HepG2 (cell line): Measurements from ENCODE around the gene MED9. TPM values are rescaled to one million over a fixed set of nuclear protein-coding genes. Genes with fewer than 3 reads are reported as not detected.

Experiments used
- AKAP8 ChIP-seq: sonication (generic); formaldehyde crosslinking; IDR thresholded peaks from 2 replicates; pipeline ENCODE4 v1.5.1; 2020; ENCODE audit warnings: mild to moderate bottlenecking, missing genetic modification reagents
- CAMTA2 ChIP-seq: sonication (generic); formaldehyde crosslinking; IDR thresholded peaks from 2 replicates; pipeline ENCODE4 v1.4.0; 2020; ENCODE audit warnings: mild to moderate bottlenecking, missing genetic modification reagents, borderline replicate concordance
- DNMT3B ChIP-seq: conservative IDR thresholded peaks from 2 replicates; pipeline ENCODE4 v1.6.1; 2016; ENCODE audit warnings: missing biosample characterization, control low read depth
- HNF4A ChIP-seq: sonication (generic); formaldehyde crosslinking; IDR thresholded peaks from 2 replicates; pipeline ENCODE4 v1.4.0; 2020; ENCODE audit warnings: missing genetic modification reagents
- HOXD1 ChIP-seq: sonication (generic); formaldehyde crosslinking; IDR thresholded peaks from 2 replicates; pipeline ENCODE4 v1.5.0; 2020; ENCODE audit warnings: missing genetic modification reagents
- KAT8 ChIP-seq: IDR thresholded peaks from 2 replicates; pipeline ENCODE4 v1.6.1; 2016; ENCODE audit warnings: missing genetic modification reagents, missing compliant biosample characterization
- MXD4 ChIP-seq: IDR thresholded peaks from 2 replicates; pipeline ENCODE4 v1.6.1; 2016; ENCODE audit warnings: mild to moderate bottlenecking, missing biosample characterization, missing genetic modification reagents
- ONECUT2 ChIP-seq: sonication (generic); formaldehyde crosslinking; IDR thresholded peaks from 2 replicates; pipeline ENCODE4 v1.4.0; 2020; ENCODE audit warnings: missing genetic modification reagents
- PHF5A ChIP-seq: IDR thresholded peaks from one replicate; pipeline ENCODE4 v1.6.1; 2018; ENCODE audit warnings: low read depth, missing genetic modification reagents; ENCODE audit not compliant: unreplicated experiment
- PRPF4 ChIP-seq: fragments of 200-400 bp; formaldehyde crosslinking; IDR thresholded peaks from 2 replicates; pipeline ENCODE4 v1.6.1; 2016; ENCODE audit warnings: low read length, low read depth; ENCODE audit not compliant: poor library complexity, severe bottlenecking
- RFXAP ChIP-seq: sonication (generic); formaldehyde crosslinking; IDR thresholded peaks from 2 replicates; pipeline ENCODE4 v1.4.0; 2020; ENCODE audit warnings: missing genetic modification reagents, borderline replicate concordance
- TEF ChIP-seq: sonication (generic); formaldehyde crosslinking; IDR thresholded peaks from 2 replicates; pipeline ENCODE4 v1.5.0; 2020; ENCODE audit warnings: missing genetic modification reagents
- TERF1 ChIP-seq: sonication (generic); formaldehyde crosslinking; IDR thresholded peaks from 2 replicates; pipeline ENCODE4 v1.8.0; 2022; ENCODE audit warnings: mild to moderate bottlenecking, missing genetic modification reagents, moderate library complexity
- ZBTB2 ChIP-seq: sonication (generic); formaldehyde crosslinking; IDR thresholded peaks from 2 replicates; pipeline ENCODE4 v1.8.0; 2022; ENCODE audit warnings: low read depth, missing genetic modification reagents
- ZNF124 ChIP-seq: sonication (generic); formaldehyde crosslinking; IDR thresholded peaks from 2 replicates; pipeline ENCODE4 v1.4.0; 2020; ENCODE audit warnings: missing genetic modification reagents
- ZNF232 ChIP-seq: sonication (generic); formaldehyde crosslinking; IDR thresholded peaks from 2 replicates; pipeline ENCODE4 v1.4.0; 2020; ENCODE audit warnings: missing genetic modification reagents, borderline replicate concordance
- ZNF44 ChIP-seq: sonication (generic); formaldehyde crosslinking; IDR thresholded peaks from 2 replicates; pipeline ENCODE4 v1.5.1; 2020; ENCODE audit warnings: mild to moderate bottlenecking, missing genetic modification reagents
- ZNF556 ChIP-seq: sonication (generic); formaldehyde crosslinking; IDR thresholded peaks from 2 replicates; pipeline ENCODE4 v1.4.0; 2020; ENCODE audit warnings: mild to moderate bottlenecking, missing genetic modification reagents, borderline replicate concordance
- ZNF562 ChIP-seq: sonication (generic); formaldehyde crosslinking; IDR thresholded peaks from 2 replicates; pipeline ENCODE4 v1.8.0; 2022; ENCODE audit warnings: missing genetic modification reagents, borderline replicate concordance
- ZNF660 ChIP-seq: sonication (generic); formaldehyde crosslinking; IDR thresholded peaks from 2 replicates; pipeline ENCODE4 v1.5.1; 2020; ENCODE audit warnings: mild to moderate bottlenecking, low read depth, missing genetic modification reagents, borderline replicate concordance
- ZNF770 ChIP-seq: sonication (generic); formaldehyde crosslinking; IDR thresholded peaks from 2 replicates; pipeline ENCODE4 v1.5.0; 2020; ENCODE audit warnings: mild to moderate bottlenecking, missing genetic modification reagents
- ZNF782 ChIP-seq: sonication (generic); formaldehyde crosslinking; IDR thresholded peaks from 2 replicates; pipeline ENCODE4 v1.4.0; 2020; ENCODE audit warnings: missing genetic modification reagents, mild to moderate bottlenecking, borderline replicate concordance
- polyA plus RNA-seq, 8 experiments: library from polyadenylated mRNA; depleted of rRNA in 3 of 8; stranded (reverse) in 7 of 8; unstranded in 1 of 8; fragments of >200 nt; fragmentation: Illumina TruSeq in 4 of 8; extraction: Trizol in 4 of 8; gene quantifications; 2 replicates each; pipeline versions ENCODE4 v1.2.1 to v1.2.3, GENCODE V29; 2011 to 2016; ENCODE audit warnings: low read depth in 4 of 8, missing spikeins in 1 of 8, mixed read lengths in 1 of 8; ENCODE audit not compliant: insufficient read depth in 1 of 8
- total RNA-seq, 5 experiments: library from RNA; depleted of rRNA; stranded (reverse); fragments of >200 nt; fragmentation: Illumina TruSeq; extraction: Trizol; gene quantifications; 2 replicates each; pipeline ENCODE4 v1.2.3, GENCODE V29; 2016; ENCODE audit warnings: low read depth in 1 of 5
- TF ChIP-seq, protein P1 (sequence below): sonication (generic); formaldehyde crosslinking; IDR thresholded peaks from 2 replicates; pipeline ENCODE4 v1.4.0; 2020; ENCODE audit warnings: missing genetic modification reagents

Gene MED9
- total and polyA plus RNA-seq, 2 of the 13 experiments (the other 11 are each of a cell fraction or from before 2014, with no cell fraction given), result 11.9 to 15.1 TPM

DNA sequence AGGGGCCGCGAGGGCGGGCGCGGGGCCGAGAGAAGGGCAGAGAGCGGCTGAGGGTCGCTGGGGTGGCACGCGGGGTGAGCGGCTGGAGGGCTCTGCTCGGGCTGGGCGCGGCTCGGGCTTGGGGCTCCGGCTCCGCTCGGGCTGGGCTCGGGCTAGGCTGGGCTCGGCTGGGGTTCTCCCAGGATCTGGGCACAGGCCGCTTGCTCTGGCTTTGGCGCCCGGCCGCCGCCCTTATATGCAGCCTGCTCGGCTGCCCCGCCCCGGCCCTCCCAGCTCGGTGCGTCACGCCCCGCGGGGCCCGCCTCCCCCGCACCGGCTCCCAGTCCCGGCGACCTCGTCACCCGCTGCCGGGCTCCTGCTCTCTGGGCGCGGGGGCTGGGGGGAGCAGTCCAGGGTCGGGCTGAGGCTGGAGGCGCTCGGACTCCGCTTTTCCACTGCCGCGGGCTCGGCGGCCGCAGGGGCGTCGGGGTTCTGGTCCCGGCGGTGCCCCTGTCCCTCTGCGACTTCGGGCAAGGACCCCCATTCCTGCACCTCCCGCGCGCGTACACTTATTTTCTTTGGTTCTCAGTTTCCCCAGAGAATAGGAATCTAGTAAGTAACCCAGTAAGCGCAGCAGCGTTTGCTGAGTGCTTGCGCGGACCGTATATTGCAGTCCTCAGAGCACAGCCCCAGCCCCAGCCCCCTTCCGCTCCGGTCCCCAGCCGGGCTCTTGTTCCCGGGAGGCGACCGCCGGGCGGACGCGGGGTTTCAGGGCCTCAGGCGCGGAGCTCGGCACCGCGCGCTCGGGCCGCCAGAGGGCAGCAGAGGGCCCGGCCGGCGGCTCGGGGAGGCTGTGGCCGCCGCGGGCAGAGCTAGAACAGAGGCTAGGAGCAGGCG, 19.6 kb downstream of the MED9 start, which contains the start of gene RASD1 (continued):
- TF ChIP-seq TEF (CRISPR knock-in tag) (no peak), HOXD1 (CRISPR knock-in tag) (no peak), MXD4 (CRISPR knock-in tag) (peak; percentile 21; the same call in 1 of the 2 replicates), PHF5A (CRISPR knock-in tag) (peak; percentile 20), ZNF782 (no peak; the same call in 1 of the 2 replicates), RFXAP (CRISPR knock-in tag) (0 out of 2 replicates have a peak, but pooled peaks have one; percentile 69), ZNF124 (CRISPR knock-in tag) (no peak), TERF1 (CRISPR knock-in tag) (no peak), ONECUT2 (CRISPR knock-in tag) (no peak), ZNF556 (CRISPR knock-in tag) (no peak), DNMT3B (0 out of 2 replicates have a peak, but pooled peaks have one; percentile 41), ZNF232 (CRISPR knock-in tag) (no peak; the same call in 1 of the 2 replicates), ZNF44 (CRISPR knock-in tag) (no peak), ZNF770 (CRISPR knock-in tag) (peak; percentile 82), ZNF660 (CRISPR knock-in tag) (no peak), CAMTA2 (CRISPR knock-in tag) (no peak), ZBTB2 (no peak), AKAP8 (CRISPR knock-in tag) (peak; percentile 40; the same call in 1 of the 2 replicates), HNF4A (CRISPR knock-in tag) (no peak), KAT8 (CRISPR knock-in tag) (peak; percentile 56; the same call in 1 of the 2 replicates), ZNF562 (CRISPR knock-in tag) (no peak), PRPF4 (no peak)
- TF ChIP-seq, protein P1, sequence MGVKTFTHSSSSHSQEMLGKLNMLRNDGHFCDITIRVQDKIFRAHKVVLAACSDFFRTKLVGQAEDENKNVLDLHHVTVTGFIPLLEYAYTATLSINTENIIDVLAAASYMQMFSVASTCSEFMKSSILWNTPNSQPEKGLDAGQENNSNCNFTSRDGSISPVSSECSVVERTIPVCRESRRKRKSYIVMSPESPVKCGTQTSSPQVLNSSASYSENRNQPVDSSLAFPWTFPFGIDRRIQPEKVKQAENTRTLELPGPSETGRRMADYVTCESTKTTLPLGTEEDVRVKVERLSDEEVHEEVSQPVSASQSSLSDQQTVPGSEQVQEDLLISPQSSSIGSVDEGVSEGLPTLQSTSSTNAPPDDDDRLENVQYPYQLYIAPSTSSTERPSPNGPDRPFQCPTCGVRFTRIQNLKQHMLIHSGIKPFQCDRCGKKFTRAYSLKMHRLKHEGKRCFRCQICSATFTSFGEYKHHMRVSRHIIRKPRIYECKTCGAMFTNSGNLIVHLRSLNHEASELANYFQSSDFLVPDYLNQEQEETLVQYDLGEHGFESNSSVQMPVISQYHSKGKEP (CRISPR knock-in tag), result no peak
